Breast epithelium (tissue), 3 donors: ENCODE measurements around the gene RTF2.

Experiments used
- POLR2AphosphoS5 ChIP-seq, 3 donors: sonication (generic); formaldehyde crosslinking; IDR thresholded peaks; one replicate each; pipeline ENCODE4 v1.6.1; 2017; ENCODE audit warnings: antibody characterized with exemption in 3 of 3
- TF ChIP-seq, protein P1 (sequence below), 3 donors: fragments of 450-650 bp; IDR thresholded peaks; one replicate each; pipeline ENCODE4 v1.5.1; 2016 to 2017; ENCODE audit warnings: antibody characterized with exemption in 3 of 3, mild to moderate bottlenecking in 3 of 3, moderate library complexity in 3 of 3

DNA sequence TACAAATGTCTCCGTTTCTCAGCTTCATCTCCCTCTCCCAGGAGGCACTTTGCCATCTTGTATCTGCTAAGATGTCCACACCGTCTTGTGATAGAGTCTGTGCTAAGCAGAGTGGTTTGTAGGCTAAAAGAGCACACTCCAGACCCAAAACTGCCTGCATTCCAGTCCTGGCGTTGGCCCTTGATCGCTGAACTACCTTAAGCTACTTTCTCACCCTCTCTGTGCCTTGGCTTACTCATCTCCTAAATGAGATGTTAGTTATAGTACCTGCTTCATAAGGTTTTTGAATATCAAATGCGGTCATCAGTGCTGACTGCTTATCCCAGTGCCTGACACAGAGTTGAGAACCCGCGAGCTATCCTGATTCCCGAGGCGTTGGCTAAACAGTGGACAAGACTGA is 42.4 kb upstream of the RTF2 start:
- TF ChIP-seq, protein P1, sequence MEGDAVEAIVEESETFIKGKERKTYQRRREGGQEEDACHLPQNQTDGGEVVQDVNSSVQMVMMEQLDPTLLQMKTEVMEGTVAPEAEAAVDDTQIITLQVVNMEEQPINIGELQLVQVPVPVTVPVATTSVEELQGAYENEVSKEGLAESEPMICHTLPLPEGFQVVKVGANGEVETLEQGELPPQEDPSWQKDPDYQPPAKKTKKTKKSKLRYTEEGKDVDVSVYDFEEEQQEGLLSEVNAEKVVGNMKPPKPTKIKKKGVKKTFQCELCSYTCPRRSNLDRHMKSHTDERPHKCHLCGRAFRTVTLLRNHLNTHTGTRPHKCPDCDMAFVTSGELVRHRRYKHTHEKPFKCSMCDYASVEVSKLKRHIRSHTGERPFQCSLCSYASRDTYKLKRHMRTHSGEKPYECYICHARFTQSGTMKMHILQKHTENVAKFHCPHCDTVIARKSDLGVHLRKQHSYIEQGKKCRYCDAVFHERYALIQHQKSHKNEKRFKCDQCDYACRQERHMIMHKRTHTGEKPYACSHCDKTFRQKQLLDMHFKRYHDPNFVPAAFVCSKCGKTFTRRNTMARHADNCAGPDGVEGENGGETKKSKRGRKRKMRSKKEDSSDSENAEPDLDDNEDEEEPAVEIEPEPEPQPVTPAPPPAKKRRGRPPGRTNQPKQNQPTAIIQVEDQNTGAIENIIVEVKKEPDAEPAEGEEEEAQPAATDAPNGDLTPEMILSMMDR (IDR thresholded peaks at IDR 0.05), result no peak
- TF ChIP-seq POLR2AphosphoS5 (IDR thresholded peaks at IDR 0.05), result no peak
